Measurements from ENCODE around the gene PLXNB2. TPM values are rescaled to one million over a fixed set of nuclear protein-coding genes. Genes with fewer than 3 reads are reported as not detected.
"Not testable (repeated sequence)": the region's sequence is repeated elsewhere in the genome, so short reads cannot be mapped to it uniquely, and the experiment has no call there.

Gene PLXNB2
- total RNA-seq, 1 donor from 2014 or later: 8.9 TPM

GRCh38 chr22:50275181-50276055 is 32.0 kb downstream of the PLXNB2 start:
- Mint-ChIP-seq H3K27me3 (ENCODE audit: insufficient read depth) (peaks cover 8% of the 10 kb centered on the region), H3K4me3 (no peak overlapping the region), H3K9me3 (no peaks in the 10 kb centered on the region), H3K27ac (no peak overlapping the region), H3K36me3 (ENCODE audit: low read depth) (no peaks in the 10 kb centered on the region), H3K4me1 (ENCODE audit: low read depth) (peaks cover 6% of the 10 kb centered on the region)
- DNase-seq (ENCODE audit: low spot score): no peak
- intact Hi-C loops (cut with micrococcal nuclease): no loop called here

- Mint-ChIP-seq H3K4me1 (ENCODE audit: low read depth) (peaks cover 6% of the 10 kb centered on the region), H3K27me3 (ENCODE audit: insufficient read depth) (peaks cover 8% of the 10 kb centered on the region), H3K27ac (no peak overlapping the region), H3K4me3 (no peak overlapping the region), H3K9me3 (no peaks in the 10 kb centered on the region), H3K36me3 (ENCODE audit: low read depth) (no peaks in the 10 kb centered on the region)
- intact Hi-C loops (cut with micrococcal nuclease): loop anchor here (1.0 kb wide), 1 partner anchor 68 kb away; no protein-coding TSS in a partner anchor
- DNase-seq (ENCODE audit: low spot score): no peak
Observed at GRCh38 chr22:50274771-50275170, 32.7 kb downstream of the PLXNB2 start.

GRCh38 chr22:50274311-50274710 is 33.1 kb downstream of the PLXNB2 start:
- Mint-ChIP-seq H3K4me3 (peak overlapping the region; percentile 68), H3K27ac (no peak overlapping the region), H3K27me3 (ENCODE audit: insufficient read depth) (peaks cover 8% of the 10 kb centered on the region), H3K9me3 (no peaks in the 10 kb centered on the region), H3K36me3 (ENCODE audit: low read depth) (no peaks in the 10 kb centered on the region), H3K4me1 (ENCODE audit: low read depth) (peaks cover 6% of the 10 kb centered on the region)
- no peak for DNase-seq (ENCODE audit: low spot score)
- intact Hi-C loops (cut with micrococcal nuclease): loop anchor here (1.0 kb wide), 1 partner anchor 68 kb away; no protein-coding TSS in a partner anchor

- peak overlapping the region; percentile 68 for H3K4me3 Mint-ChIP-seq
- H3K36me3 Mint-ChIP-seq (ENCODE audit: low read depth); H3K9me3 Mint-ChIP-seq; H3K27me3 Mint-ChIP-seq (ENCODE audit: insufficient read depth); H3K4me1 Mint-ChIP-seq (ENCODE audit: low read depth); DNase-seq (ENCODE audit: low spot score); H3K27ac Mint-ChIP-seq: not testable (repeated sequence)
- intact Hi-C loops (cut with micrococcal nuclease): loop anchor here (1.0 kb wide), 1 partner anchor 69 kb away; no protein-coding TSS in a partner anchor
Observed at GRCh38 chr22:50273781-50274180, 33.7 kb downstream of the PLXNB2 start.

- H3K4me1 Mint-ChIP-seq (ENCODE audit: low read depth); H3K4me3 Mint-ChIP-seq; H3K9me3 Mint-ChIP-seq; intact Hi-C loops (cut with micrococcal nuclease); H3K36me3 Mint-ChIP-seq (ENCODE audit: low read depth); DNase-seq (ENCODE audit: low spot score); H3K27me3 Mint-ChIP-seq (ENCODE audit: insufficient read depth); H3K27ac Mint-ChIP-seq: not testable (repeated sequence)
Observed at GRCh38 chr22:50273352-50273751, 34.1 kb downstream of the PLXNB2 start.

GRCh38 chr22:50272044-50272802 is 35.2 kb downstream of the PLXNB2 start:
- Mint-ChIP-seq H3K27ac (no peak overlapping the region), H3K27me3 (ENCODE audit: insufficient read depth) (peaks cover 8% of the 10 kb centered on the region), H3K4me3 (peak overlapping the region; percentile 45), H3K9me3 (no peaks in the 10 kb centered on the region), H3K4me1 (ENCODE audit: low read depth) (peaks cover 10% of the 10 kb centered on the region), H3K36me3 (ENCODE audit: low read depth) (no peaks in the 10 kb centered on the region)
- intact Hi-C loops (cut with micrococcal nuclease): no loop called here
- DNase-seq (ENCODE audit: low spot score): no peak

- Mint-ChIP-seq H3K9me3 (no peaks in the 10 kb centered on the region), H3K27ac (no peak overlapping the region), H3K4me3 (no peak overlapping the region), H3K36me3 (ENCODE audit: low read depth) (no peaks in the 10 kb centered on the region), H3K27me3 (ENCODE audit: insufficient read depth) (peaks cover 8% of the 10 kb centered on the region), H3K4me1 (ENCODE audit: low read depth) (peaks cover 10% of the 10 kb centered on the region)
- intact Hi-C loops (cut with micrococcal nuclease): loop anchor here (2.0 kb wide), 2 partner anchors 71 to 349 kb away; partner anchors contain the start of gene SELENOO
- peak; percentile 55 for DNase-seq (ENCODE audit: low spot score)
Observed at GRCh38 chr22:50271519-50271970, 35.9 kb downstream of the PLXNB2 start.

- Mint-ChIP-seq H3K27me3 (ENCODE audit: insufficient read depth) (peaks cover 8% of the 10 kb centered on the region), H3K4me3 (peak overlapping the region; percentile 77), H3K9me3 (no peaks in the 10 kb centered on the region), H3K27ac (no peak overlapping the region), H3K36me3 (ENCODE audit: low read depth) (no peaks in the 10 kb centered on the region), H3K4me1 (ENCODE audit: low read depth) (peaks cover 10% of the 10 kb centered on the region)
- intact Hi-C loops (cut with micrococcal nuclease): loop anchor here (1.0 to 2.0 kb wide), 6 partner anchors 20 to 350 kb away; partner anchors contain the start of genes HDAC10, SELENOO and TUBGCP6
- peak; percentile 69 for DNase-seq (ENCODE audit: low spot score)
Observed at GRCh38 chr22:50270666-50271394, 36.6 kb downstream of the PLXNB2 start.

GRCh38 chr22:50269970-50270665 is 37.3 kb downstream of the PLXNB2 start, which contains the start of gene MAPK11:
TSS of gene MAPK11 (minus strand) at chr22:50270380. CDS start at chr22:50270292, 88 bp downstream.
- Mint-ChIP-seq H3K9me3 (no peaks in the 10 kb centered on the region), H3K36me3 (ENCODE audit: low read depth) (peaks cover 2% of the 10 kb centered on the region), H3K27me3 (ENCODE audit: insufficient read depth) (peaks cover 8% of the 10 kb centered on the region), H3K4me1 (ENCODE audit: low read depth) (peaks cover 10% of the 10 kb centered on the region), H3K27ac (peak within 1 kb of the TSS; percentile 40), H3K4me3 (peak within 1 kb of the TSS; percentile 77)
- DNase-seq (ENCODE audit: low spot score): peak; percentile 78
- intact Hi-C loops (cut with micrococcal nuclease): loop anchor here (1.0 to 2.0 kb wide), 6 partner anchors 19 to 351 kb away; partner anchors contain the start of genes HDAC10, SELENOO and TUBGCP6

- peaks cover 4% of the 10 kb centered on the region for H3K36me3 Mint-ChIP-seq (ENCODE audit: low read depth)
- H3K4me3 Mint-ChIP-seq: peak overlapping the region; percentile 76
- intact Hi-C loops (cut with micrococcal nuclease): no loop called here
- peaks cover 10% of the 10 kb centered on the region for H3K4me1 Mint-ChIP-seq (ENCODE audit: low read depth)
- peaks cover 8% of the 10 kb centered on the region for H3K27me3 Mint-ChIP-seq (ENCODE audit: insufficient read depth)
- DNase-seq (ENCODE audit: low spot score): no peak
- no peaks in the 10 kb centered on the region for H3K9me3 Mint-ChIP-seq
- H3K27ac Mint-ChIP-seq: peak overlapping the region; percentile 40
Observed at GRCh38 chr22:50269573-50269969, 37.9 kb downstream of the PLXNB2 start.

- H3K4me1 Mint-ChIP-seq (ENCODE audit: low read depth): peaks cover 4% of the 10 kb centered on the region
- no peak for DNase-seq (ENCODE audit: low spot score)
- peaks cover 4% of the 10 kb centered on the region for H3K36me3 Mint-ChIP-seq (ENCODE audit: low read depth)
- H3K4me3 Mint-ChIP-seq: peak overlapping the region; percentile 45
- intact Hi-C loops (cut with micrococcal nuclease): no loop called here
- no peaks in the 10 kb centered on the region for H3K9me3 Mint-ChIP-seq
- H3K27me3 Mint-ChIP-seq (ENCODE audit: insufficient read depth): peaks cover 8% of the 10 kb centered on the region
- no peak overlapping the region for H3K27ac Mint-ChIP-seq
Observed at GRCh38 chr22:50268655-50269113, 38.8 kb downstream of the PLXNB2 start.

All from activated T-helper 1 cell treated with anti-CD3 and anti-CD28 coated beads, Interleukin-12 subunit alpha, Interleukin-12 subunit beta, Interleukin-2, Interleukin-4 antibody, amounts not matched to agents 30 ng/mL and 10 ng/mL and 1 ng/mL, durations not matched to agents 14 hours and 24 hours and 36 hours (primary cell).